Gastroesophageal sphincter (tissue), 4 donors: Measurements from ENCODE around the gene GGCX. TPM values are rescaled to one million over a fixed set of nuclear protein-coding genes. Genes with fewer than 3 reads are reported as not detected.
A peak's percentile ranks its signal among the peaks of the same experiment; 100 is the strongest.
"Not testable (repeated sequence)": the region's sequence is repeated elsewhere in the genome, so short reads cannot be mapped to it uniquely, and the experiment has no call there.

Experiments used
- ATAC-seq: fragments of 150-250 bp; one replicate; pipeline ENCODE4 v1.9.1; 2016; ENCODE audit warnings: mild to moderate bottlenecking, moderate library complexity
- H3K27ac ChIP-seq, 4 donors: fragments of 200-600 bp; sonication (generic) in 3 of 4; 1 replicate in 3 of 4; 2 replicates in 1 of 4; pipeline ENCODE4 v1.5.1; 2016 to 2019
- H3K27me3 ChIP-seq: fragments of 200-600 bp; sonication (generic); one replicate; pipeline ENCODE4 v1.5.1; 2019
- H3K36me3 ChIP-seq, 2 donors: fragments of 200-600 bp; sonication (generic); one replicate each; pipeline ENCODE4 v1.5.1; 2019; ENCODE audit warnings: control low read depth in 1 of 2
- H3K4me1 ChIP-seq, 3 donors: fragments of 200-600 bp; sonication (generic); 1 replicate in 2 of 3; 2 replicates in 1 of 3; pipeline ENCODE4 v1.5.1; 2016 to 2019; ENCODE audit warnings: control low read depth in 2 of 3
- H3K4me3 ChIP-seq, 2 donors: fragments of 200-600 bp; sonication (generic); one replicate each; pipeline ENCODE4 v1.5.1; 2019; ENCODE audit warnings: mild to moderate bottlenecking in 1 of 2, moderate library complexity in 1 of 2
- H3K9me3 ChIP-seq, 3 donors: fragments of 200-600 bp; sonication (generic); one replicate each; pipeline ENCODE4 v1.5.1; 2017 to 2019; ENCODE audit warnings: control low read depth in 2 of 3
- EP300 ChIP-seq: sonication (generic); formaldehyde crosslinking; IDR thresholded peaks from one replicate; pipeline ENCODE4 v1.6.1; 2017; ENCODE audit warnings: antibody characterized with exemption, mild to moderate bottlenecking
- POLR2A ChIP-seq, 2 donors: fragments of 450-650 bp; IDR thresholded peaks; one replicate each; pipeline ENCODE4 v1.6.1; 2017; ENCODE audit warnings: antibody characterized with exemption in 2 of 2, mild to moderate bottlenecking in 2 of 2, moderate library complexity in 1 of 2
- POLR2AphosphoS5 ChIP-seq: sonication (generic); formaldehyde crosslinking; IDR thresholded peaks from one replicate; pipeline ENCODE4 v1.6.1; 2017; ENCODE audit warnings: antibody characterized with exemption
- WGBS, 2 donors: methylation state at CpG; one replicate each; pipeline ENCODE4 v1.1.5; 2018; ENCODE audit warnings: low coverage in 1 of 2; 5-methylcytosine and 5-hydroxymethylcytosine counted together
- total RNA-seq, 4 donors: library from RNA; depleted of rRNA; stranded (reverse); fragments of >200 nt; gene quantifications; one replicate each; pipeline ENCODE4 v1.1.0, GENCODE V29; 2016
- TF ChIP-seq, protein P1 (sequence below), 4 experiments: fragments of 200-600 bp in 2 of 4; fragments of 450-650 bp in 2 of 4; sonication (generic) in 1 of 4; IDR thresholded peaks; one replicate each; pipeline ENCODE4 v1.5.1; 2017 to 2019; ENCODE audit warnings: antibody characterized with exemption in 4 of 4, mild to moderate bottlenecking in 2 of 4, moderate library complexity in 2 of 4

Gene GGCX
- total RNA-seq, 4 donors from 2014 or later, result 16.2 to 29.3 (median 24.3) TPM

DNA sequence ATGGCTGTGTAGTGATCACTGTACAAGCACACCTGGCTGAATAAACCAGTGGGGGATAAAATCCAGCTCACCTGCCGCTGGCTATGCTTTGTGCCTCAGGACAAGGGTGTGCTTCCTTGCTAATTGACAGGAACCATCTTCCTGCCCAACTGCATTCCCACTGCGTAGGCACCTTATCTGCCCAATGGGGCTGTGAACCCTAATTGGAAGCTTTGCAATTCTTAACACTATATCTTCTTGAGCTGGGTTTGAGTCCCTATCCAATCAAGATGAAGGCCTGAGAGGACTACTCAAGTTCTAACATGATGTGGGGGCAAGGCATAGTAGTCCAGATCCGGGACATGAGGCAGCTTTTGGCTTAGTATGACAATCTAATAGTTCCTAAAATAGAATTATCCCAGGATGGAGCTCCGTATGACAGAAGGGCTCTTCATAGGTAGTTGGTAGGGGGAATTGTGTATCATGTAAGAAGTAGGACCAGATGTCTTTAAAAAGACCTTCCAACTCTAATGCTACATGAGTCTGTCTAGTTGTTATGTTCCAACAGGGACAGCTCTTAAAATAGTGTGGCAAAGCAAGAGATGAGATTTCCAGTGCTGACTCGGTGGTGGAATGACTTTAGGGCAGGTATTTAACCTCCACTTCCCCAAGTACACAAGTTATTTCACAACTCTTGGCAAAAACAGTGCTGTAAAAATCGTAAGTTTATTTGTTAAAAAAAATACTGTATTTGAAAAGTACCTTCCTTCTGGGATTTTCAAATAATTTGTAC, 43.5 kb upstream of the GGCX start:
- peak overlapping the region in 3 of 4 donors; percentile 75 to 95 (median 89) for H3K27ac ChIP-seq
- no peak for ATAC-seq
- H3K4me1 ChIP-seq, result peaks cover 3 to 89% (median 39%) of the 10 kb centered on the region in 3 donors
- peak overlapping the region in 1 of 2 donors; percentile 13 for H3K4me3 ChIP-seq
- no peaks in the 10 kb centered on the region for H3K9me3 ChIP-seq
- 47 to 58% methylated on average over 4 to 5 of the region's 6 CpGs for WGBS, 2 donors
- H3K36me3 ChIP-seq, result peaks cover 0 to 51% of the 10 kb centered on the region in 2 donors
- no peaks in the 10 kb centered on the region for H3K27me3 ChIP-seq
- TF ChIP-seq POLR2AphosphoS5, result no peak
- no peak for TF ChIP-seq POLR2A (IDR thresholded peaks at IDR 0.05)

DNA sequence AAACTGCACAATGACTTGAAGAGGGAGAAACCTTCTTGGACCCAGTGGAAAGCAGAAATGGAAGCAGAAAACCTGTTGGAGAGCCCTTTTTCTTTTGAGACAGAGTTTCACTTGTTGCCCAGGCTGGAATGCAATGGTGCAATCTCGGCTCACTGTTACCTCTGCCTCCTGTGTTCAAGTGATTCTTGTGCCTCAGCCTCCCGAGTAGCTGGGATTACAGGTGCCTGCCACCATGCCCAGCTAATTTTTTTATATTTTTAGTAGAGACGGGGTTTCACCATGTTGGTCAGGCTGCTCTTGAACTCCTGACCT, 42.8 kb upstream of the GGCX start:
- not testable (repeated sequence) for H3K9me3 ChIP-seq

DNA sequence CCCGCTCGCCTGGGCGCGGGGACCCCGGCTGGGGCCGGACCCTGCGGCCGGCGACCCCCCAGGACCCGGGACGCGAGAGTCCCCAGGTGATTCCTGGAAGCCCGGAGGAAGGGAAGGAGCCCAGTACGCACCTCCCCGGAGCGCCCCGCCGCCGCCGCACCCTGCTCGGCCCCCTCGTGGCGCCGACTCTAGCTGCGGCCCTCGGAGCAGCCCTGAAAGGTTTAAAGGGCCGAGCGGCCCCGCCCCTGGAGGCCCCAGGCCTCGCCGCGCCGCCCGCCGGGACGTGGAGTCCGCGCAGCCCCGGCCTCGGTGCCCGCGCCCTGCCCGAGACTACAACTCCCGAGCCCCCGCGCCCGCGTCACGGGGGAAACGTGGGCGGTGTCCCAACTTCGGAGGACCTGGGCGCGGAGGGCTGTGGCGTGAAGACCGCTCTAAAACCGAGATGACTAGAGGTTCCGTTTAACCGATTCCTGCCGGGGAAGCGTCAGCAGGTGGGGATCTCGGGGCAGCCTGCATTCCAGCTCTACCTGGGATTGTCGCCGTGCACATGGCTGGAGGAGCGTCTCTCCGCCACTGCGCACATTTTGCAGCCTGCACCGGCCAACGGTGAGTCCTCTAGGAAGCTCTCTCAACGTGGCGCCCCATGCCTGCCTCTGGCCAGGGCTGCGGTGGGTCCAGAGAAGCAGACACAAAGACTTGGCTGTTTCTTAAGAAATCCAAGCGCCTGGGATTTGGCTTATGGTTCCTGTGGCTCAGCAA, 41.4 kb upstream of the GGCX start, which contains the start of gene TMEM150A:
TMEM150A (minus strand) TSS at position 223 of the 759 bp plus-strand sequence. CDS start 750 bp downstream, outside the sequence.
- peak within 1 kb of the TSS; percentile 60 to 95 (median 90) for H3K27ac ChIP-seq
- H3K36me3 ChIP-seq, result peaks cover 0 to 52% of the 10 kb centered on the region in 2 donors
- H3K4me1 ChIP-seq, result peaks cover 3 to 88% (median 39%) of the 10 kb centered on the region in 3 donors
- ATAC-seq, result peak; percentile 98
- TF ChIP-seq, protein P1, sequence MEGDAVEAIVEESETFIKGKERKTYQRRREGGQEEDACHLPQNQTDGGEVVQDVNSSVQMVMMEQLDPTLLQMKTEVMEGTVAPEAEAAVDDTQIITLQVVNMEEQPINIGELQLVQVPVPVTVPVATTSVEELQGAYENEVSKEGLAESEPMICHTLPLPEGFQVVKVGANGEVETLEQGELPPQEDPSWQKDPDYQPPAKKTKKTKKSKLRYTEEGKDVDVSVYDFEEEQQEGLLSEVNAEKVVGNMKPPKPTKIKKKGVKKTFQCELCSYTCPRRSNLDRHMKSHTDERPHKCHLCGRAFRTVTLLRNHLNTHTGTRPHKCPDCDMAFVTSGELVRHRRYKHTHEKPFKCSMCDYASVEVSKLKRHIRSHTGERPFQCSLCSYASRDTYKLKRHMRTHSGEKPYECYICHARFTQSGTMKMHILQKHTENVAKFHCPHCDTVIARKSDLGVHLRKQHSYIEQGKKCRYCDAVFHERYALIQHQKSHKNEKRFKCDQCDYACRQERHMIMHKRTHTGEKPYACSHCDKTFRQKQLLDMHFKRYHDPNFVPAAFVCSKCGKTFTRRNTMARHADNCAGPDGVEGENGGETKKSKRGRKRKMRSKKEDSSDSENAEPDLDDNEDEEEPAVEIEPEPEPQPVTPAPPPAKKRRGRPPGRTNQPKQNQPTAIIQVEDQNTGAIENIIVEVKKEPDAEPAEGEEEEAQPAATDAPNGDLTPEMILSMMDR (IDR thresholded peaks at IDR 0.05), result peak in 3 of 4 experiments; percentile 55 to 77 (median 75)
- TF ChIP-seq POLR2AphosphoS5 (peak; percentile 72), POLR2A (IDR thresholded peaks at IDR 0.05) (peak; percentile 80 to 93), EP300 (no peak)
- WGBS, 2 donors, result 0% methylated on average over 1 of the region's 73 CpGs; no CpG with 5 or more reads in 1 of the 2 donors
- no peaks in the 10 kb centered on the region for H3K27me3 ChIP-seq
- no peaks in the 10 kb centered on the region for H3K9me3 ChIP-seq
- H3K4me3 ChIP-seq, result peak within 1 kb of the TSS; percentile 79 to 91

More for the DNA sequence above, 42.8 kb upstream of the GGCX start:
- Histone ChIP-seq H3K27ac (peak overlapping the region in 3 of 4 donors; percentile 75 to 95 (median 89)), H3K4me1 (peaks cover 3 to 89% (median 39%) of the 10 kb centered on the region in 3 donors), H3K36me3 (peaks cover 0 to 52% of the 10 kb centered on the region in 2 donors), H3K4me3 (peak overlapping the region in 1 of 2 donors; percentile 91)
- not testable (repeated sequence) for ATAC-seq, H3K27me3 ChIP-seq
- WGBS, 2 donors, result 63 to 81% methylated on average over 3 of the region's 3 CpGs

DNA sequence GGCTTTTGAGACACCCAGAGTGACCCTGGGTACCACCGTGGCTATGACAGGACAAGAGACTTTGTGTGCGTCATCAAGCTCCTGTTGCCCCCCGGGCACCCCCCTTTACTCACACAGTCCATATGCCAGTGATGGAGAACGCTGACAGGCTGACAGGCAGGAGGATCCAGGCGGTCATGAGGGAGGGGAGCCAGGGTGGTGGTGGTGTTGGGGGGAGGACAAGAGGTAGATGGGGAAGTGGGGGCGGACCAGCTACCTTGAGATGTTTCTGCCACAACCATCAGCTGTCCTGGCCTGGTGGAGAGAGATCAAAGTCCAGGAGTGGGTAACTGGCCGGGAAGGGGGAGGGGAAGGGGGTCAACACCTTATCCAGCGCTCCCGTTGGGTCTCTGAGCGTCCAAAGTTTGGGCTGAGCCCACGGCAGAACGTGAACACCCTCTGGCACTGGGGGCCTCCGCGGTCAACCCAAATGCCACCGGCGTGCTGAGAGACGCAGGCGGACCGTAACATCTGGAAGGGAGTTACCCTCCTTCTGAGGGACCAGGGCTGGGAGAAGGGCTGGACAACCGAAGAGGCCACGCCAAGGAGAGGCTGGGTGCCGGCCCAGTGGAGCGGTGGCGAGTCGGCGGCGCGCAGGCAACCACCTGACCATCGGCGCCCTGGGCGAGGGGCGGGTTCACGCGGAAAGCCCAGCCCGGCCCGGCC, 40.6 kb upstream of the GGCX start:
- ATAC-seq, result peak; percentile 76
- H3K4me1 ChIP-seq, result peaks cover 3 to 88% (median 38%) of the 10 kb centered on the region in 3 donors
- peak overlapping the region; percentile 79 to 91 for H3K4me3 ChIP-seq
- WGBS, 2 donors, result 0 to 30% methylated on average over 2 to 4 of the region's 36 CpGs
- peaks cover 0 to 54% of the 10 kb centered on the region in 2 donors for H3K36me3 ChIP-seq
- no peaks in the 10 kb centered on the region for H3K27me3 ChIP-seq
- no peak for TF ChIP-seq POLR2A (IDR thresholded peaks at IDR 0.05)
- TF ChIP-seq POLR2AphosphoS5, result no peak
- TF ChIP-seq EP300, result no peak
- TF ChIP-seq, protein P1 (IDR thresholded peaks at IDR 0.05), result no peak
- H3K9me3 ChIP-seq, result no peaks in the 10 kb centered on the region
- H3K27ac ChIP-seq, result peak overlapping the region; percentile 60 to 95 (median 90)

DNA sequence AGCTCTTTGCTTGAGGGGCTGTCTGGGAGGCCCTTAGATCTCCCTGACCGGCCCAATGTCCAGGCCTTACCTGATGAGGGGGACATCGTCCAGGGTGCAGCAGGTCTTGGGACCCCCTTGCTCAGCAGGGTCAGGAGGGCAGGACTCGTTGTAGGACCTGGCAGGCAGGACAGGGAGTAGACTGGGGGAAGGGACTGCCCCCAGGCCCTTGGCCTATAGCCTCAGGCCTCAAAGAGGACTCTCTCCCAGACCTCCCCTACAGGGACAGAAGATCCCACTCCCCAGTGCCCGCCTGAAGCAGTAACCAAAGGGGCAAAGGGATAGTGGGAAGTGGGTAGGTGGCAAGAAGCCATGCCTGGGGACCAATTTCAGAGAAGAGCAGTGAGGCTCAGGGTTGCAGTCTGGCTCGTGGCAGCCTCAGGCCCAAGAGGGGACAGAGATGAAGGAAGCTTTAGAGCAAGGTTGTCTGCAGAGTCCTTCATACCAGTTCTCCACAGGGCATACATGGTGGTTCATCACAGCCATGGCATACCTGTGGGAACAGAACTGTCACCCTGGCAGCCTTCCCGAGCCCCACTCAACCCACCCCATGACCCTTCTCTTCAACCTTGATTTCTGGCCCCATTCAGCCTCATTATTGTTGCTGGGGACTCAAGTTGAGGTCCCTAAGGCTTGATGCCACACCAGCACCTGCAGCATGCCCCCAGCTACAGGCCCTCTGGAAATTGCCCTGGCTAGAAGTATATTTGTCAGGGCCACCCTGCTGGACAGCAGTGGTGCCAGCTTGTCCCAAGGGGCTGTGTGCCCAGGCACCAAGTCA, 39.9 kb upstream of the GGCX start:
- H3K36me3 ChIP-seq, result peaks cover 0 to 52% of the 10 kb centered on the region in 2 donors
- no peak for TF ChIP-seq POLR2AphosphoS5
- TF ChIP-seq EP300, result no peak
- no peak for TF ChIP-seq POLR2A (IDR thresholded peaks at IDR 0.05)
- TF ChIP-seq, protein P1 (IDR thresholded peaks at IDR 0.05), result no peak
- no peak for ATAC-seq
- no peaks in the 10 kb centered on the region for H3K27me3 ChIP-seq
- H3K4me1 ChIP-seq, result peaks cover 3 to 88% (median 42%) of the 10 kb centered on the region in 3 donors
- no peaks in the 10 kb centered on the region for H3K9me3 ChIP-seq
- WGBS, 2 donors, result 82% methylated on average over 4 of the region's 6 CpGs; no CpG with 5 or more reads in 1 of the 2 donors
- peak overlapping the region; percentile 60 to 95 (median 90) for H3K27ac ChIP-seq
- H3K4me3 ChIP-seq, result peak overlapping the region; percentile 79 to 91
